GM13977 (cell line): ENCODE results near the gene COLEC12.

Experiments
- DNase-seq: peaks from one replicate; pipeline ENCODE4 v3.0.0; 2012; ENCODE audit warnings: low spot score
- CTCF ChIP-seq: IDR thresholded peaks from 2 replicates; pipeline ENCODE4 v1.5.1; 2012; ENCODE audit warnings: mild to moderate bottlenecking, control low read depth; ENCODE audit not compliant: insufficient read depth; ENCODE audit errors: extremely low read depth, missing control alignments
- in situ Hi-C: fragments of 300-500 bp; cut with MboI; formaldehyde crosslinking; loops from one replicate; pipeline ENCODE4 v1.12.0; 2022; ENCODE audit warnings: low sequenced_read_pairs, low pct_unique_long_range_greater_than_20kb, mixed read lengths, inconsistent platforms; ENCODE audit not compliant: unreplicated experiment

The COLEC12 gene

GRCh38 chr18:470661-471501 lies 29.6 kb downstream of the COLEC12 start:
- in situ Hi-C loops, result no loop called here
- DNase-seq, result no peak
- TF ChIP-seq CTCF, result no peak

DNA sequence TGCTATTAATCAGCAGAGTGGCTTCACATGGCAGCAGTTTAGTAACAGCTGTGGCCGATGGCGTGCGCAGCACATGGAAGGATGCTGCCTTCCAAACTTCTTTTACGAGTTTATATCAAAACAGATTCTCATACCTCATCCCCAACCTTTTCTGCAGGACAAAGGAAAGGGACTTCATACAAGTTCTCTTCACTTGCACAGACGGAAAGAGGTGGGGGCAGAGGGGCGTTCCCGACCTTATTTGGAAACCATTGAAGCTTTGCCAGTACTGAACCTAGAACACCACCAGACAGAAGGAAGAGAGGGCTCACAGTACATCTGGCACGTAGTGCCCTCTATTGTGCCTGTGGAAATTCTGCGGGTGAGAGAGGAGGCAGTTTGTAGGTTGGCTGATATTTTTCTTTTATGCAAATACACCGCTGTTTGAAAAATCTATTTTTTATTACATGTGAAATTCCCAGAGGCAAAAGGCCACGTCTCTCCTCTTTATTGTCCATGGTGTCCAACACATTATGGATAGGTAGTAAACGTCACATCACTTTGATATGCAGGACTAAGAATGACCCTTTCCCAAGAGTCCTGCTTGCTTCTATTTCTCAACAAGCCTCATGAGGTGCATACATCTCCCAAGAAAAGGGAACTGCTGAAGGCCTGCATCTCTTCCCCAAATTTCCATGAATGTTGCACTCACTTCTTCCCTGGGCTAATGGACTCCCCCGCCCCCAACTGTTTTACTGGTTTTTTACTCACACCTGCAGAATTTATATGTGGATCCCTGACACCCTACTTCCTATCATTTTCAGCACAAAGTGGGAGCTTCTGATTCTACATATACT lies 31.3 kb downstream of the COLEC12 start:
- in situ Hi-C loops, result no loop called here
- no peak for DNase-seq

GRCh38 chr18:463827-464541 lies 36.5 kb downstream of the COLEC12 start:
- DNase-seq, result no peak
- in situ Hi-C loops, result no loop called here
- TF ChIP-seq CTCF, result no peak

More for the DNA sequence above, 31.3 kb downstream of the COLEC12 start:
- TF ChIP-seq CTCF, result no peak

DNA sequence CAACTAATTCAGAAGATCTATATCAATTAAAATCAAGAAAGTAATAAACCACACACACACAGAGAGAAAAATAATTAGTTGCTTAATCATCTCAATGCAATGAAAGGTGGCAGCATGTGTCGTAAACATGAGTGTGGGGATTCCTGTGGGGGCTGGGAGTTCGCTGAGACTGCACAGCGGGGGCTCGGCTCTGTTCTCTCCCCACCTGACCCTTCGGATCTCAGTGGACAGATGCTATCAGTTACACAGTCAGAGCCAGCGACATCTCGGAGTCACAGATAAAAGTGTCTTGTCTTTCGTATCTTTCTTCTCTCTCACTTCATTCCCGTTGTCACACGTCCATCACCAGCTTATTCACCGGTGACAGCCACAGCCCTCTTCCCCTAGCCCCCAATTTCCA lies 37.1 kb downstream of the COLEC12 start:
- DNase-seq, result no peak
- in situ Hi-C loops, result no loop called here
- TF ChIP-seq CTCF, result no peak

- DNase-seq, result no peak
- in situ Hi-C loops, result no loop called here
- no peak for TF ChIP-seq CTCF
Measured at GRCh38 chr18:461762-462161, 38.7 kb downstream of the COLEC12 start.

DNA sequence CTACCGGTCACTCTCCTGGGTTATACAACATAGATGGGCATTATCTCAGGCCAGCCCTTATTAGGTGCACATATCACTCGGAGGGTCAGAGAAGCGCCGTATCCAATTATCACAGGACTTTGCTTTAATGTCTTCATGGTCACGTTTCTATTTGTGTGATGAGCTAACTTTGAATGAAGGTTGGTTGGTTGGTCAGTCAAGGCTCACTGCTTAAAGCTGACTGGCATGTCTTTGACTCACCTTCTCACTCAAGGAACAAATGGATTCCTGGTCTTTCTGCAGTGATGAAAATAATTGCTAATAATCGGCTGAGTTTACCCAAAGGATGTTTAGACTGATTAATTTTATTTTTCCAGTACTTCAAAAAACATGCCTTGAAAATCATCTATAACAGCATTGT lies 39.7 kb downstream of the COLEC12 start:
- no peak for TF ChIP-seq CTCF
- no peak for DNase-seq
- in situ Hi-C loops, result no loop called here
